GM12892 (cell line): ENCODE results near the gene ZDHHC11.

Experiments
- POLR2A ChIP-seq: IDR thresholded peaks from 2 replicates; pipeline ENCODE4 v1.6.1; 2011; ENCODE audit warnings: low read depth, low read length, control low read depth
- POLR2AphosphoS5 ChIP-seq: IDR thresholded peaks from 2 replicates; pipeline ENCODE4 v1.6.1; 2011; ENCODE audit warnings: low read depth, low read length, control low read depth
- TAF1 ChIP-seq: IDR thresholded peaks from 2 replicates; pipeline ENCODE4 v1.6.1; 2011; ENCODE audit warnings: low read depth, mild to moderate bottlenecking, control low read depth, low read length, borderline replicate concordance

DNA sequence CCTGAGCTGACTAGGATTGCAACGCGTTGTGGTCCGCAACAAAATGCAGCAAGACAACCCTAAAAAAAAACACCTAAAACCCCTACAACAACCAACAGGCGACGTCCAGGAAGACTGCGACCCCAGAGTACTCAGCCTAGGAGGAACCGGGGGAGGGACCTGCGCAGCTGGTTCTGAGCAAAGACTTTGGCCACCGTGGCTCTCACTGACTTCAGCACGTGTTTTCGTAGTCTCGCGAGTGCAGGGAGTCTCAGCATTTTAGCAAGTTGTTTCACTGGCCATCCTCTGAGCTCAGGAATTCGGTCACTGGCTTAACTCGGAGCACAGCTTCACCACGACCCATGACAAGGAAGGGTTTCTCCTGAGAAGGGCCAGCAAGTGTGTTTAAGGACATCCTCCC is 8.6 kb upstream of the ZDHHC11 start:
- TF ChIP-seq POLR2A (no peak), POLR2AphosphoS5 (no peak), TAF1 (no peak)
